Measurements from ENCODE around the gene NRF1.

DNA sequence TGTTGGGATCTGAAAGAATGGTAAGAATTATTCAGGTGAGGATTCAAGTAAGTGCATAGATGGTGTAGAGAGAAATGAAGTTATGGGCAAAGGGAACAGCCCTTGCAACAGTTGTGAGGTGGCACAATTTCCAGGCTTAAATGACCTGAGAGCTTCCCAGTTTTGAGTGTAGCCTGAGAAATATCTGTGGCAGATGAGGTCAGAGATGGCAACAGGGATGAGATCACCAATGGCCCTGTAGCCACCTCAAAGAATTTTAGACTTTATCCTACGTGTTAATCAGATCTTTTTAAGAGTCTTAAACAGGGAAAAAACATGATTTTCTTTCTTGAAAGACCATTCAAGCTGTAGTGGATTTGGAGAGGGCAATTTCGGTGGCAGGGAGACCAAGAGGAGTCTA, 1.9 kb upstream of the NRF1 start:
- TF ChIP-seq TAF1 (IDR thresholded peaks at IDR 0.05; ENCODE audit: low read depth) (no peak), NFIC (IDR thresholded peaks at IDR 0.05) (no peak)

All from Ishikawa (cell line).